ENCODE results near the gene WDFY2. TPM values are rescaled to one million over a fixed set of nuclear protein-coding genes. Genes with fewer than 3 reads are reported as not detected.

Gene WDFY2
- total and polyA plus RNA-seq, 2 of the 8 experiments (the other 6 are each of a cell fraction or from before 2014, with no cell fraction given) = 13.9 to 29.0 TPM

DNA sequence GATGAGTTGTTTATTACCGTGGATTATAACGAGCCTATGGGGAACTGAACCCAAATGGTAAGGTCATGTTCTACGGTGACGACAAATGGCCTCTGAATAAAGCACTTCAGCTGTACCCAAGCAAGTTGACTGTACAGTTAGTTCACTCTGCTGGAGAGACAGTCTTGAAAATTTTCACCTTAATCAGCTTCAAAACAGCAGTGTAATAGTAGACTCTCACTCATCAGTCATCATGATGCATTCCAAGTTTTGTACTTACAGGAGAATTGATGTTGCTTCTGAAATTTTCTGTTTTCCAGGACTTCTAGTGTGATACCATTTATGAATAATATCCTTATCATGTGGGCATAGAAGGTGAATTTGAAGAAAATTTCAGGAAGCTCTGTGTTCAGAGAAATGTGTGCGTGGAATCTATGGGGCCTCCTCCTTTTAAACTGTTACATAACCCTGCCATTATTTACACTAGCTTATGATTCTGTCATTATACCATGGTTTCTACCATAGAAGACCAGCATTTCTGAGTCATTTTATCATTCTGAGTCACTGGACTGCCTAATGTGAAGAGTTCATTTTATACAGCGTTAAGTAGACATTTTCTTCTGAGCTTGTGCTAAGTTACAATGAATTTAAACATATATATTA lies 96.9 kb downstream of the WDFY2 start:
- Histone ChIP-seq H2AK5ac (ENCODE audit: low read depth, low read length) (no peak overlapping the region), H3K56ac (replicated peaks; ENCODE audit: insufficient read length, low read depth, low read length) (no peak overlapping the region), H2BK20ac (ENCODE audit: low read length) (no peak overlapping the region), H3K27me3 (replicated peaks in 1 of 4; ENCODE audit: control insufficient read depth in 3 of 4, extremely low read depth in 1 of 4, insufficient read depth in 3 of 4, low read length in 3 of 4) (no peaks in the 10 kb centered on the region), H2BK15ac (ENCODE audit: low read length) (no peak overlapping the region), H3K4me2 (ENCODE audit: insufficient read depth in 1 of 2, low read depth in 2 of 2, low read length in 2 of 2) (no peak overlapping the region), H2AFZ (ENCODE audit: low read length) (no peak overlapping the region), H3K23me2 (ENCODE audit: low read depth, low read length) (no peaks in the 10 kb centered on the region), H4K91ac (replicated peaks; ENCODE audit: insufficient read length, low read length) (no peak overlapping the region), H3K9me3 (ENCODE audit: insufficient read depth in 2 of 2, low read depth in 1 of 2, low read length in 1 of 2) (no peaks in the 10 kb centered on the region), H3K9ac (replicated peaks in 1 of 4; ENCODE audit: extremely low read depth in 1 of 4, low read depth in 3 of 4, low read length in 3 of 4) (no peak overlapping the region), H3K18ac (ENCODE audit: extremely low read depth, low read length) (no peak overlapping the region), H4K5ac (ENCODE audit: insufficient read length, low read depth, low read length) (no peak overlapping the region), H3K14ac (ENCODE audit: insufficient read length) (no peak overlapping the region), H4K20me1 (replicated peaks in 1 of 2; ENCODE audit: control insufficient read depth in 1 of 2, insufficient read depth in 2 of 2, low read length in 2 of 2) (no peaks in the 10 kb centered on the region), H3K79me1 (ENCODE audit: low read depth, low read length) (peaks cover 5% of the 10 kb centered on the region; the same call in 1 of the 2 replicates), H2BK120ac (replicated peaks; ENCODE audit: low read depth, low read length) (no peak overlapping the region), H3K79me2 (ENCODE audit: control insufficient read depth in 1 of 2, insufficient read depth in 2 of 2, low read length in 2 of 2) (peaks cover 0 to 52% of the 10 kb centered on the region in 2 experiments; a peak in 2 of 4 replicates), H3K23ac (ENCODE audit: insufficient read length) (no peak overlapping the region), H3K4ac (replicated peaks; ENCODE audit: insufficient read length, low read depth, low read length) (no peak overlapping the region), H3K4me1 (replicated peaks in 1 of 4; ENCODE audit: control insufficient read depth in 3 of 4, insufficient read depth in 4 of 4, low read length in 3 of 4) (peaks cover 0 to 6% (median 2%) of the 10 kb centered on the region in 4 experiments; a peak in 3 of 7 replicates), H2BK5ac (ENCODE audit: low read depth, low read length) (no peak overlapping the region), H4K8ac (ENCODE audit: extremely low read depth, insufficient read depth, low read length) (no peak overlapping the region), H2BK12ac (ENCODE audit: low read depth, low read length) (no peak overlapping the region), H3K27ac (ENCODE audit: low read depth, low read length) (no peak overlapping the region), H3K36me3 (ENCODE audit: control insufficient read depth in 2 of 4, insufficient read depth in 4 of 4, low read length in 3 of 4) (no peaks in the 10 kb centered on the region; a peak in 1 of 8 replicates), H3K4me3 (ENCODE audit: extremely low read depth in 1 of 4, insufficient read depth in 2 of 4, low read depth in 3 of 4, low read length in 4 of 4) (no peak overlapping the region)
- 91% methylated on average over 6 of the region's 6 CpGs; no CpG with 5 or more reads in 1 of the 2 experiments for WGBS, 2 experiments (ENCODE audit: extremely low coverage in 1 of 2, insufficient coverage in 1 of 2, insufficient read length in 1 of 2, insufficient replicate concordance in 2 of 2, low coverage in 1 of 2, low lambda C conversion rate in 2 of 2, missing lambda C conversion rate in 1 of 2)
- FAIRE-seq (no peak), DNase-seq (ENCODE audit: low read depth in 1 of 2, low spot score in 2 of 2) (no peak)
- CTCF ChIA-PET (ENCODE audit: partially characterized antibody) = interaction anchor here (1.0 to 1.8 kb wide), 3 partner anchors 13 to 116 kb away, joined by 3 to 8 read pairs (median 4); no protein-coding TSS in a partner anchor
- TF ChIP-seq SP1 (IDR thresholded peaks at IDR 0.05; ENCODE audit: low read depth, low read length) = no peak
- TF ChIP-seq SRF (IDR thresholded peaks at IDR 0.05; ENCODE audit: low read depth, low read length) = no peak
- TF ChIP-seq BRCA1 (IDR thresholded peaks at IDR 0.05; ENCODE audit: low read depth, low read length) = no peak
- no peak for TF ChIP-seq MAFK (IDR thresholded peaks at IDR 0.05; ENCODE audit: low read depth, low read length)
- no peak for TF ChIP-seq RAD21 (IDR thresholded peaks at IDR 0.05 in 1 of 2, conservative IDR thresholded peaks at IDR 0.05 in 1 of 2; ENCODE audit: low read depth in 2 of 2, low read length in 2 of 2)
- no peak for TF ChIP-seq CBX8 (IDR thresholded peaks at IDR 0.05; ENCODE audit: borderline replicate concordance, low read depth, low read length)
- TF ChIP-seq EP300 (IDR thresholded peaks at IDR 0.05; ENCODE audit: borderline replicate concordance in 1 of 2, low read depth in 2 of 2, low read length in 2 of 2) = no peak
- no peak for TF ChIP-seq JUN (IDR thresholded peaks at IDR 0.05; ENCODE audit: low read depth, low read length)
- TF ChIP-seq SIRT6 (IDR thresholded peaks at IDR 0.05; ENCODE audit: low read length) = no peak
- TF ChIP-seq, protein P1, sequence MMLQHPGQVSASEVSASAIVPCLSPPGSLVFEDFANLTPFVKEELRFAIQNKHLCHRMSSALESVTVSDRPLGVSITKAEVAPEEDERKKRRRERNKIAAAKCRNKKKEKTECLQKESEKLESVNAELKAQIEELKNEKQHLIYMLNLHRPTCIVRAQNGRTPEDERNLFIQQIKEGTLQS (IDR thresholded peaks at IDR 0.05; ENCODE audit: insufficient read depth, low read depth, low read length) = no peak
- TF ChIP-seq, protein P2, sequence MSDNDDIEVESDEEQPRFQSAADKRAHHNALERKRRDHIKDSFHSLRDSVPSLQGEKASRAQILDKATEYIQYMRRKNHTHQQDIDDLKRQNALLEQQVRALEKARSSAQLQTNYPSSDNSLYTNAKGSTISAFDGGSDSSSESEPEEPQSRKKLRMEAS (IDR thresholded peaks at IDR 0.05) = no peak
- no peak for TF ChIP-seq FOSL1 (IDR thresholded peaks at IDR 0.05; ENCODE audit: insufficient read depth, low read depth, low read length)
- POLR2A ChIA-PET (ENCODE audit: partially characterized antibody) = no interaction called here

Measured in H1 (cell line).